H1 (cell line): Measurements from ENCODE around the gene LBH. TPM values are rescaled to one million over a fixed set of nuclear protein-coding genes. Genes with fewer than 3 reads are reported as not detected.

Experiments used
- RXRA ChIP-seq: IDR thresholded peaks from 2 replicates; pipeline ENCODE4 v1.6.1; 2011; ENCODE audit warnings: low read depth, mild to moderate bottlenecking, low read length, moderate library complexity; ENCODE audit not compliant: insufficient read depth
- polyA plus RNA-seq, 7 experiments: library from polyadenylated mRNA; depleted of rRNA in 3 of 7; stranded (reverse) in 5 of 7; unstranded in 2 of 7; fragments of >200 nt in 5 of 7; fragments of 200-250 nt in 2 of 7; gene quantifications; 1 replicate in 5 of 7; 2 replicates in 1 of 7; 4 replicates in 1 of 7; pipeline versions ENCODE4 v1.2.1 to v1.2.3, GENCODE V29; 2011 to 2013; ENCODE audit warnings: missing spikeins in 2 of 7, mixed read lengths in 2 of 7
- total RNA-seq: library from RNA; stranded (reverse); fragmentation: NEBNext Ultra II Directional; extraction: Animal tissue kit (Norgen Biotek cat#: 25700); gene quantifications from 2 replicates; pipeline ENCODE4 v1.2.1, GENCODE V29; 2021
- TF ChIP-seq, protein P1 (sequence below): IDR thresholded peaks from 2 replicates; pipeline ENCODE4 v1.6.1; 2011; ENCODE audit warnings: low read depth, mild to moderate bottlenecking, low read length; ENCODE audit not compliant: insufficient read depth

LBH gene
- total and polyA plus RNA-seq, 2 of the 8 experiments (the other 6 are each of a cell fraction or from before 2014, with no cell fraction given), result 25.7 to 34.5 TPM

DNA sequence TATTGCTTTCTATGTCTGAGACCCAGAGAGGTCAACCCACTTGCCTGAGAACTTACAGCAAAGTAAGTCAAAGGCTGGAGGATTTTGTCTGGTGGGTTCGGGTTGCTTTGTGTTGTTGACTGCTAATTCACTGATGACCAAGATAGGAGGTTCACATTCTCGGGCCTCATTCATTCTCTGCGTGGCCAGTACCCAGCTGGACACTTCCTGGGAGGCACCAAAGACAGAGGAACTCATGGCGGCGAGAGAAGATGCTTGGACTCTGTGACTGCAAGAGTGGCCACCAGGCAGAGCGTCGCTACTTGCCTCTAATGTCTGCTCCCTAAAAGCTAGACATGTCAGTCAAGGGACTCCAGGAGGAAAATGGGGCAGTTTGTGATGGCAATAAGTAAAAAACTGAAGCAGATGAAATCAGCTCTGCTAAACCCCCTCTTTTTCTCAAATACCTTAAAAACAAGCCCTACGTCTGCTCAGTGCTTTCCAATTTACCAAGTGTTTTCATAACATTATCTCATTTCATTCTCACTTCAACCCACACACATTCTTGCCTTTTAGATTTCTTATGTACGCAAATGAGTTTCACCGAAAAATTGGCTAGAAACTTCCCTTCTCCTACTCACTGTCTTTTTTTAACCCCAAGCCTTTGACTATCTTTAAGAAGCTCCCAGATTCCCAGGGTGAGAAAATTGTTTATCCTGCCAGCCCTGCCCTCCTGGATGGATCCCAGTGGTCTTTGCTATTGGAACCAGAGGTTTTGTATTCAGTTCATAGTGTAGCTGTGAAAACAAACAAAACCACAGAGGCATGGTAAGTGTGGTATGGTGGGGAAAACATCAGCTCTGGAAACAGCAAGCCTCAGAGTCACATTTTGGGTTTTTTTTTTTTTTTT, 4.9 kb upstream of the LBH start (continued):
- TF ChIP-seq, protein P1, sequence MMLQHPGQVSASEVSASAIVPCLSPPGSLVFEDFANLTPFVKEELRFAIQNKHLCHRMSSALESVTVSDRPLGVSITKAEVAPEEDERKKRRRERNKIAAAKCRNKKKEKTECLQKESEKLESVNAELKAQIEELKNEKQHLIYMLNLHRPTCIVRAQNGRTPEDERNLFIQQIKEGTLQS, result no peak
- no peak for TF ChIP-seq RXRA
